Esophagus squamous epithelium (tissue), 5 donors: Measurements from ENCODE around the gene BTBD3. TPM values are rescaled to one million over a fixed set of nuclear protein-coding genes. Genes with fewer than 3 reads are reported as not detected.
A peak's percentile ranks its signal among the peaks of the same experiment; 100 is the strongest.

ENCODE experiments used
- DNase-seq: peaks from one replicate; lab custom pipeline; 2025; lab: John Stamatoyannopoulos, UW
- H3K27ac ChIP-seq, 4 donors: fragments of 200-600 bp; sonication (generic); one replicate each; pipeline ENCODE4 v1.5.1; 2016 to 2019; ENCODE audit warnings: mild to moderate bottlenecking in 1 of 4
- H3K27me3 ChIP-seq, 4 donors: fragments of 200-600 bp; sonication (generic); 1 replicate in 3 of 4; 2 replicates in 1 of 4; pipeline versions ENCODE4 v1.5.1 to v1.6.0; 2017 to 2021; ENCODE audit warnings: antibody characterized with exemption in 1 of 4
- H3K36me3 ChIP-seq, 3 donors: fragments of 200-600 bp; sonication (generic); one replicate each; pipeline ENCODE4 v1.5.1; 2016 to 2019
- H3K4me1 ChIP-seq, 3 donors: fragments of 200-600 bp; sonication (generic); one replicate each; pipeline ENCODE4 v1.5.1; 2017 to 2019
- H3K4me3 ChIP-seq, 4 donors: fragments of 200-600 bp; sonication (generic); 1 replicate in 3 of 4; 2 replicates in 1 of 4; pipeline ENCODE4 v1.5.1; 2016 to 2019; ENCODE audit warnings: mild to moderate bottlenecking in 2 of 4, moderate library complexity in 1 of 4
- H3K9me3 ChIP-seq, 3 donors: fragments of 200-600 bp; sonication (generic); one replicate each; pipeline ENCODE4 v1.5.1; 2016 to 2019
- POLR2A ChIP-seq, 4 donors: fragments of 450-650 bp; IDR thresholded peaks; one replicate each; pipeline ENCODE4 v1.6.1; 2017; ENCODE audit warnings: antibody characterized with exemption in 4 of 4, mild to moderate bottlenecking in 4 of 4, moderate library complexity in 3 of 4
- WGBS, 2 donors: methylation state at CpG; one replicate each; pipeline ENCODE4 v1.1.5; 2018; 5-methylcytosine and 5-hydroxymethylcytosine counted together
- intact Hi-C: fragments of 100-400 bp; cut with DNase I; formaldehyde crosslinking; loops from one replicate; pipeline ENCODE4 v1.15.0; 2022
- total RNA-seq, 4 donors: library from RNA; depleted of rRNA; stranded (reverse); fragments of >200 nt; gene quantifications; one replicate each; pipeline ENCODE4 v1.1.0, GENCODE V29; 2016
- TF ChIP-seq, protein P1 (sequence below), 6 experiments: fragments of 450-650 bp in 4 of 6; fragments of 200-600 bp in 2 of 6; sonication (generic) in 2 of 6; IDR thresholded peaks; one replicate each; pipeline ENCODE4 v1.5.1; 2016 to 2019; ENCODE audit warnings: antibody characterized with exemption in 6 of 6, mild to moderate bottlenecking in 4 of 6, moderate library complexity in 4 of 6
- donor health status: DM: yes; HTN: yes; CAD: no.

The BTBD3 gene
- total RNA-seq, 4 donors from 2014 or later, result 12.4 to 24.0 (median 15.9) TPM

DNA sequence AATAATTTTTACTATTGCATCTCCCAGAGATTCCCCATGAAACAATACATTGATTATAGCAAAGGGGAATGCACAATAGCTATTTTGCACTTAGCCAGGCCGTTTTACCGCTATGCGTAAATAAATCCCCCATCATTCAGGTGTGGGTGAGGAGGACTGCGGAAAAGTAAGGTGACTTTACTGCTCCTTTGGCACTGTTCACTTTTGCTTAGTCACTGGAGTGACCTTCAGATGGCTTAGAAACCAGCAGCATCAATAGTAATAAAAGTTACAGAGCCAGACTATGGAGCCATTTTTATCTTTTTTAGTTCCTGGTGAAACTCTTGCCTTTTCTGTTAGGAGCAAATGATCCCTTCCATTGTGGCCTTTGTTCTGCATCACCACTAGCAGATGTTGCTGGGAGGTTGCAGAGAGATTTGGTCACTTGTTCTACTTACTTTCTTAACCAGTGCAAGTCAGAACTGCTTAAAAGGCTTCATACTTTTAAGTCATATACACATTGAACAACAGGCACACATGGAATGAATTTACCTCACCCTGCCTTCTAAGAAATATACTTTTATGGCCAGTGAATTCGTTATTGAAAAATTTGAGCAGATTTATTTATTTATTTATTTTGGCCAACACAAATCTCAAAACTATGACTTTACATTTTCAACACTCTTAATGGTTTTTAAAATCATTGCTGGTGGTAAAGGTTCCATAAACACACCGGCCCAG, 12.1 kb upstream of the BTBD3 start:
- intact Hi-C loops, result no loop called here
- Histone ChIP-seq H3K27me3 (no peaks in the 10 kb centered on the region), H3K9me3 (no peaks in the 10 kb centered on the region), H3K4me1 (peaks cover 0 to 35% (median 12%) of the 10 kb centered on the region in 3 donors), H3K27ac (no peak overlapping the region), H3K4me3 (no peak overlapping the region), H3K36me3 (peaks cover 0 to 7% (median 0%) of the 10 kb centered on the region in 3 donors)
- DNase-seq, result no peak
- WGBS, 2 donors, result 83 to 84% methylated on average over 6 of the region's 6 CpGs
- TF ChIP-seq, protein P1, sequence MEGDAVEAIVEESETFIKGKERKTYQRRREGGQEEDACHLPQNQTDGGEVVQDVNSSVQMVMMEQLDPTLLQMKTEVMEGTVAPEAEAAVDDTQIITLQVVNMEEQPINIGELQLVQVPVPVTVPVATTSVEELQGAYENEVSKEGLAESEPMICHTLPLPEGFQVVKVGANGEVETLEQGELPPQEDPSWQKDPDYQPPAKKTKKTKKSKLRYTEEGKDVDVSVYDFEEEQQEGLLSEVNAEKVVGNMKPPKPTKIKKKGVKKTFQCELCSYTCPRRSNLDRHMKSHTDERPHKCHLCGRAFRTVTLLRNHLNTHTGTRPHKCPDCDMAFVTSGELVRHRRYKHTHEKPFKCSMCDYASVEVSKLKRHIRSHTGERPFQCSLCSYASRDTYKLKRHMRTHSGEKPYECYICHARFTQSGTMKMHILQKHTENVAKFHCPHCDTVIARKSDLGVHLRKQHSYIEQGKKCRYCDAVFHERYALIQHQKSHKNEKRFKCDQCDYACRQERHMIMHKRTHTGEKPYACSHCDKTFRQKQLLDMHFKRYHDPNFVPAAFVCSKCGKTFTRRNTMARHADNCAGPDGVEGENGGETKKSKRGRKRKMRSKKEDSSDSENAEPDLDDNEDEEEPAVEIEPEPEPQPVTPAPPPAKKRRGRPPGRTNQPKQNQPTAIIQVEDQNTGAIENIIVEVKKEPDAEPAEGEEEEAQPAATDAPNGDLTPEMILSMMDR (IDR thresholded peaks at IDR 0.05), result no peak
- TF ChIP-seq POLR2A (IDR thresholded peaks at IDR 0.05), result no peak

DNA sequence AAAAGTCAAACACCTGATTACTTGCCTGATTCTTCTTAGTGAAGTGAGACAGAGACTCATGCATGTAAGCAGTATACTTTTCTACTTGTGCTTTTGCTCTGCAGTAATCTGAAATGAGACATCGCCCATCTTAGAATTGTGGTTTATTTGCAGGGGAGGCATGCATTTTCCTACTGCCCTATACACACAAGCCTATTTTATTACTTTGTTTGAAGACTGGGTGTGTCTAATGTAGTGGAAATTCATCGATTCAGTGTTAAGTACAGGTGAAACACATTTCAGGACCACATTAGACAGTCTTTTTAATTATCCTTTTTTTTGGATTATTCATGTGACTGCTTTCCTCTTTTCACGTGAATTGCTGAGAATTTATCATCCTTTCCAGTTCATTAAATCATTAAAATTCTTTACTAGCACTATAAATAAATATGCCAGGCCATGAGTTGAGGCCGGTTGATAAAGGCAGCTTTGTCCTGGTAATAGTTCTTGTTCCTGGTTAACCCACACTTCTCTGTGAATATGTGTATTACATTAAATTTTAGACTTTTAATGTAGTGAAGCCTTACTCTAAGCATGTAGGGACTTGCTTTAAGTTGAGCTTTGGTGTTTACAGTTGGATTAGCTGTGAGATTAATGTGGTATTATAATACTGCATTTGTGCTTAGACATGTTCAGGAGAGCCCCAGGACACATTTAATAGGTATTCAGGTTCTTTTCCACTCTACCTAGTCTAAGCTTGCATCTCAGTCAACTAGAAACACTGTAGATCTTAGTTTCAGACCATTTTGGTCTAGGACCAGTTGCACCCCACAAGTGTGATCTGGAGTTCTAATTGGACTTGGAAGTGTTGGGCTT, 10.8 kb upstream of the BTBD3 start:
- H3K4me3 ChIP-seq, result no peak overlapping the region
- peak overlapping the region in 3 of 4 donors; percentile 6 to 50 (median 27) for H3K27ac ChIP-seq
- TF ChIP-seq, protein P1 (IDR thresholded peaks at IDR 0.05), result no peak
- TF ChIP-seq POLR2A (IDR thresholded peaks at IDR 0.05), result no peak
- WGBS, 2 donors, result 27 to 44% methylated on average over 4 of the region's 4 CpGs
- intact Hi-C loops, result no loop called here
- no peaks in the 10 kb centered on the region for H3K27me3 ChIP-seq
- H3K4me1 ChIP-seq, result peaks cover 0 to 36% (median 12%) of the 10 kb centered on the region in 3 donors
- H3K36me3 ChIP-seq, result no peaks in the 10 kb centered on the region
- no peak for DNase-seq
- H3K9me3 ChIP-seq, result no peaks in the 10 kb centered on the region

DNA sequence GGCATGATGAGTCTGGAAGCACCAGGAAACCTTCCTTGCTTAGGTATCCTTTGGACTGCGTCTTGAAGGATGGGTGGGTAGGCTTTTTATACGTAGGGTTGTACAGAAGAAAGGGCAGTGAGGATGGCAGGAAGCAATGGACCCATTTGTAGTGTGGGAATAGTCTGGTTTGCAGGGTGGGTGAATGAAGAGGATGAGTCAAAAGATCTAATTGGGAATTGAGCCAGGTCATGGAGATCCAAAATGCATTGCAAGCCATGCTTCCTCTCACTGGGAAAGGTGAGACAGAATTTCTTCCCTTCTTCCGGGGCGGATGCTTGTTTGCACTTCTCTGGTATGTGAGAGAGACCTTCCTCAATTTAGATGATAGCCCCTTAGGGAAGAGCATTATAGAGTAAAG, 10.1 kb upstream of the BTBD3 start:
- TF ChIP-seq, protein P1 (IDR thresholded peaks at IDR 0.05), result no peak
- no peak for TF ChIP-seq POLR2A (IDR thresholded peaks at IDR 0.05)
- H3K4me1 ChIP-seq, result peaks cover 6 to 44% (median 12%) of the 10 kb centered on the region in 3 donors
- intact Hi-C loops, result no loop called here
- H3K36me3 ChIP-seq, result no peaks in the 10 kb centered on the region
- H3K9me3 ChIP-seq, result no peaks in the 10 kb centered on the region
- WGBS, 2 donors, result 54 to 66% methylated on average over 4 of the region's 4 CpGs
- peak overlapping the region in 3 of 4 donors; percentile 1 to 41 (median 6) for H3K27ac ChIP-seq
- no peak for DNase-seq
- H3K4me3 ChIP-seq, result no peak overlapping the region
- H3K27me3 ChIP-seq, result no peaks in the 10 kb centered on the region

DNA sequence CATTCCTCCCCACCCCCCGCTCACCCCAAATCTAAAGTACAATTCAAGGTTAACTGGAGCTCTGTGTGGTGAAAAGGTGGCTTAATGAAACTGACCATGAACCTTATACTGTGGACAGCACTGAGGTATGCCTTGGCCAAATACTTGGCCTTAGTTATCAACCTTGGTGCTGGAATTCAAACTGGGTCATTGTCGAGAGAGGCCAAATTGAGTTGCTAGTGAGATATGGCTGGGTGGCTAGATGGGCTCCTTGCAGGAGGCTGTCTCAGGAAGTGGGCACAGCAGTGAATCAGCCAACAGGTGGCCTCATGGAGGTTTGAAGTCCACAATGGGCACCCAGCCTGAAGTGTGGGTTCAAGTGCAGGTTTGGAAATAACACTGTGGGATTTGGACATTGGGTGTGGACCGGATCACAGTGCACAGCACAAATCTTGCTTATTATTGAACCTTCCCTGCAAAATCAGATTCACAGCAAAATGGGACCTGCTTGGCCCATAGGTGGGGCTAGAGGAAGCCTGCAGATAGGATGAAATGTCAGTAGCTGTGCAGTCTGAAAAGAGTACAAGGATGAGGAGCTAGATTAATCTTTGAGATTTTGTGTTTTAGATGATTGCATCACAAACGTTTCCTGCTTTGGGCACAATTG, 5.6 kb upstream of the BTBD3 start:
- H3K36me3 ChIP-seq, result no peaks in the 10 kb centered on the region
- H3K27me3 ChIP-seq, result no peaks in the 10 kb centered on the region
- TF ChIP-seq, protein P1 (IDR thresholded peaks at IDR 0.05), result peak; percentile 21 to 66 (median 30)
- TF ChIP-seq POLR2A (IDR thresholded peaks at IDR 0.05), result no peak
- H3K27ac ChIP-seq, result peak overlapping the region in 3 of 4 donors; percentile 50 to 70 (median 69)
- peaks cover 9 to 63% (median 18%) of the 10 kb centered on the region in 3 donors for H3K4me1 ChIP-seq
- intact Hi-C loops, result no loop called here
- H3K4me3 ChIP-seq, result no peak overlapping the region
- WGBS, 2 donors, result 62 to 63% methylated on average over 4 of the region's 4 CpGs
- no peak for DNase-seq
- H3K9me3 ChIP-seq, result no peaks in the 10 kb centered on the region
